Renal cortical epithelial cell (primary cell): ENCODE measurements around the gene TAF1C. TPM values are rescaled to one million over a fixed set of nuclear protein-coding genes. Genes with fewer than 3 reads are reported as not detected.
A peak's percentile ranks its signal among the peaks of the same experiment; 100 is the strongest.
"Not testable (repeated sequence)": the region's sequence is repeated elsewhere in the genome, so short reads cannot be mapped to it uniquely, and the experiment has no call there.

Experiments used
- DNase-seq: peaks from one replicate; pipeline ENCODE4 v3.0.0-alpha.2; 2011; ENCODE audit warnings: low read depth
- total RNA-seq: library from RNA; depleted of rRNA; stranded (reverse); fragments of >200 nt; gene quantifications from 2 replicates; pipeline ENCODE4 v1.2.3, GENCODE V29; 2014

TAF1C gene
- total RNA-seq, 1 donor from 2014 or later = 24.5 TPM

DNA sequence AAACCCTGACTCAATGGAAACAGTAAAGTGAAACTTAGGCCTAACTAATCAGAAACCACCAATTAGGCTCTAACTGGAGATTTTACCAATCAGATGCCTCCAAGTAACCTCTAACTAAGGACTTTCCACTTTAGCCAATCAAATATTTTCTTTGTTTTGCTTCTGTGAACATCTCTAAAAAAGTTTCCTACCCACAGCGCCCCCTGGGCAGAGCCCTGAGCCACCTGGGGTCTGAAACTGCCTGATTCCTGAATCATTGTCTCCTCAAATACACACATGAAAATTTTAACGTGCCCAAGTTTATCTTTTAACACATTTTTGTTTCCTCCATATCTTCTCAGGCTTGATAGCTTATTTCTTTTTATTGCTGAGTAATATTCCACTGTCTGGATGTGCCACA is 23.1 kb upstream of the TAF1C start:
- DNase-seq = no peak

DNA sequence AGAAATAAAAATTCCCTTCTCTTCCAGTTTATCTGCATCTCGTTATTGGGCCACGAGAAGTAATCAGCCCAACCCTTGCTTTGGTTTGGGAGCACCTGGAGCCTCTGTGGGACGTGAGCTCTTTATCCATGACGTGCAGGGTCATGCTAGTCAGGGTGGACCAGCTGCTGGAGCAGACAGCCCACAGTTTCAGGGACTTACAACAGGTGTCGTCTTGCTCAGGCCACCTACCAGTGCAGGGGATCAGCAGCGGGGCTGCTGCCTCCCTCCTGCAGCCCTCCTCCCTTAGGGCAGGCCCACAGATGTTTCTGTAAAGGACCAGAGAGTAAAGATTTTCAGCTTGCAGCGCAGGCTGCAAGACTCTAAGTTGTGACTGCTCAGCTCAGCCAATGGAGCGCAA is 21.0 kb upstream of the TAF1C start:
- no peak for DNase-seq

DNA sequence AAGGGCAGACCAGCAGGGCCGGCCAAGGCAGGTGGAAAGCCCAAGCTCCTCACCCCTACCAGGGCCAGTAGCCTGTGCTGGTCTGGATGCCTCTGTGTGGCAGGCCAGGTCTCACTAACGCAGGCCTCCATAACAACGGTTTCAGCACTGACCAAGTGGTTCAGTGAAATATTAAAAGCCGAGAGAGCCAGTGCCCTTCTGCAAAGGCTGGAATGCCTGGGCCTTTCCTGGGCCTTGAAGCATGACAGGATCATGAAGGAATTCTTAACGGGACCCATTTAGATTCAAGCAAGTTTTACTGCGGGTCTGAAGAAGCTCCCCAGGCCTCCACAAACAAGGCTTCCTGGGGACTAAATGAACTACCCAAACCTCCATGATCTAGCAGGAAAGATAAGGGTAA is 20.4 kb upstream of the TAF1C start:
- DNase-seq = peak; percentile 77

DNA sequence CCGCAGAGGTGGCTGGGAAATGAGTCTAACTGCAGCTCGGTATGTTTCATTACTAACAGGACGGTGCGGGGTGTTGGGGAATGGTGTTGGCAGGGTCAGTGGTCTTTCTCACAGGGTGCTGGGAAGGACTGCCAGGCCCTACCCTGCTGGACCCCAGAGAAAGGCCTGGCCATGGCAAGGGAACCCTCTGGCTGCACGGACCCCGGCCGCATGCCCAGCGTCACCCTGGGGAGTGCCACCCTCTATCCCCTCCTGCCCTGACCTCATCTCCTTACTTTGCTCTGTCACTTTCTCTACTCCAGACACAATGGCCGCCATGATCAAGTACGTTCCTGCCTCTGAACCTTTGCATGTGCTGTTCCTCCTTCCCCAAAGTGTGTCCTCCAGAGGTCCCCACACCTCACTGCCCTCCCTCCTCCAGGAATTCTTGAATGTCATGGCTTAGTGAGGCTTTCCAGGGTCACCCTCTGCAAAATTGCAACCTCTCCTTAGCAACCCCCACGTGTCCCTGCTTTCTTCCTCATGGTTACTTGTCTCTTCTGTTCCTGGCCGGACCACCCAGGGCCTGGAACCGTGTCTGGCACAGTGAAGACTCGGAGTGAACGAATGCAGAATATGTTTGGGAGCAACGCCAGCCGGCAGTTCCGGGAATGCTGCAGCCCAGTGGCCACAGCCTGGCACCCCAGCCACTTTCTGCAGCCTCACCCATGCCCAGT is 19.3 kb upstream of the TAF1C start:
- no peak for DNase-seq

DNA sequence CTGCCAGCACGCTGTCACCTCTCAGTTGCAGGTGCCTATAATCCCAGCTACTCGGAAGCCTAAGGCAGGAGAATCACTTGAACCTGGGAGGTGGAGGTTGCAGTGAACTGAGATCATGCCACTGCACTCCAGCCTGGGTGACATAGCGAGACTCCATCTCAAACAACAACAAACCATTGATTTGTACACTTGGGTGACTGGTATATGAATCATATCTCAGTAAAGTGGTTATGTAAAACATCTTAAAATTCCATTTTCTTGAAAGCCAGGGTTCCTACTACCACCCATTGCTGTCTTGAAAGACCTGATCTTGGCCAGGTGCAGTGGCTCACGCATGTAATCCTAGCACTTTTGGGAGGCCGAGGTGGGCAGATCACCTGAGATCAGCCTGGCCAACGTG is 18.3 kb upstream of the TAF1C start:
- DNase-seq = not testable (repeated sequence)

DNA sequence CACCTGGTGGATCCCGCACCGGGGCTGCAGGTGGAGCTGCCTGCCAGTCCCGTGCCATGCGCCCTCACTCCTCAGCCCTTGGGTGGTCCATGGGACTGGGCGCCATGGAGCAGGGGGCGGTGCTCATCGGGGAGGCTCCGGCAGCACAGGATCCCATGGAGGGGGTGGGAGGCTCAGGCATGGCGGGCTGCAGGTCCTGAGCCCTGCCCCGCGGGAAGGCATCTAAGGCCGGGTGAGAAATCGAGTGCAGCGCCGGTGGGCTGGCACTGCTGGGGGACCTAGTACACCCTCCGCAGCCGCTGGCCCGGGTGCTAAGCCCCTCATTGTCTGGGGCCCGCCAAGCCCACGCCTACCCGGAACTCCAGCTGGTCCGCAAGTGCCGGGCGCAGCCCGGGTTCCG is 17.7 kb upstream of the TAF1C start:
- DNase-seq = not testable (repeated sequence)

DNA sequence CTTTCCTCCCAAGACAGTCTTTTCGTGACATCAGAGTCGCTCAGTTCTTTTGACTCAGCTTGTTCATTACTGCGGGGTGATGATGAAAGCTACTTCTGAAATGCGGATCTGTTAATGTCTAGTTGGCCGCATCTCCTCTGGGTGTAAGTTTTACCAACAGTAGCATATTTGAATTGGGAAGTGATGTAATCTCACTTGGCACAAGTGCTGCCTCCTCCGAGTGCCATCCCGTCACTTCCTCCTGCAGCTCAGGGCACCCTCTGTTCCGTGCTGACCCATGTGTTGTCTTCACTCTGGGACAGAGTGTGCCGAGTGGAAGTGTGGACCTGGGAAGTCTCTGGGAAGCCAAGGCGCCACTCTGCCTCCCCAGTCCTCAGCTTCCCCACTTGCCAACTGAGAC is 13.0 kb upstream of the TAF1C start:
- no peak for DNase-seq

DNA sequence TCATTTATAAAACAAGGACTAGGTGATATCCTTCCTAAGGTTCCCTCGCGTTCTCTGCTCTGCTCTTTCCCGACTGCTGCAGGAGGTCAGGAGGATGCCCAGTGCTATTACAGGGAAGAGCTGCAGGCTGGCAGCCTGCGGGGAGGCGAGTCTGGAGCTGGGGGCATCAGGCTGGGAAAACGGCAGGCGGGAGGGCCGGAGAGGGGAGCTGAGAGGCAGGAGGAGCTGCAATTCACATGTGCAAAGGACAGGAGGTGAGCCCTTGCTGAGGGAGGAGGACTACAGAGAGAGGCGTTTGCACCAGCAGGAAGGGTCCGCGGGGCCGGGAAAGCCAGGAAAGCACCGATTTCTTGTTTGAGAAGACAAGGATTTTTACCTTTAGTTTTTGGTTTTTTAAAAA is 12.2 kb upstream of the TAF1C start:
- no peak for DNase-seq

DNA sequence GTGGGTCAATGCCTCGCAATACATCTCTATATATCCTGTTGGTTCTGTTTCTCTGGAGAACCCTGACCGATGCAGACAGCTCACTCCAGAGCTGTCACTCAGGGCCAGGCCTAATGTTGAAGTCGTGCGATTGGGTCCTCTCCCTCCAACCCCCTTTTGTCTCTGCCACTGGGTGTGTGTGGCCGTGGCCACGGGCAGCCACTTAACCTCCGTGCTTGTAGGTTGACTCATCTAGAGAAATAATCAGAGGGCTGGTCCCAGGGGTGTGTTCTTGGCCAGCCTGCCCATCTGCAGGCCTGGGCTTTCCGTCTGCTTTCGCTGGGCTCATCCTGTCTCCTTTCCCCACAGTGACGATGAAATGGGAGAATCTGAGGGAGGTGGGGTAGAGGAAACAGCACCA is 11.5 kb upstream of the TAF1C start:
- DNase-seq = no peak

DNA sequence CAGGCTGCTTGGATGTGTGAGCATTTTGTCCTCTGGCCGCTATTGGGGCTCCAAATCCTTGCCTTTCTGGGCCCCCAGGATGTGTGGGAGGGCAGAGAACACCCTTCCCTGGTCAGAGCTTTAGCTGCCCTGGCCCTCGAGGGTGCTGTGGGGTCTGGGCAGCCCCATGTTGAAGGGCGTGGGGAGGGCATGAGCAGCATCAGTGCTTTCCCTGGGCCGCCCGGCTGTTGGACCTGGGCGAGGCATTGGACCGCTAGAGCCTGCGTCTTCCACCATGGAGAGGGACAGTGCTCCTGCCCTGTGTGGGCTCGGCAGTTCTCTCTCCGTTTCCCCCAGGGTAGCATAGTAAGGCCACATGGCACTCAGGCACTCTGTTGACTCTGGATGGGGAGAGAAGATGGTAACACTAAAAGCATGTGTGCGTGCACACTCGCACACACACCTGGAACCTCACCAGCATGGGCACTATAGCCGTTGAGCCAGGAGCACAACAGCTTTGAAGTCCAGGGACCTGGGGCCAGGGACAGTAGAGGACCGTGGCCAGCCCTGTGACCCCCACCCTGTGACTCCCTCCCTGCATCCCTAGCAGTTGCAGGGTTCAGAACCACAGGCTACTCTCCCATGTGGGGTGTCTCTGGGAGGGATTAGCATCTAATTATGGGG is 10.7 kb upstream of the TAF1C start:
- no peak for DNase-seq

DNA sequence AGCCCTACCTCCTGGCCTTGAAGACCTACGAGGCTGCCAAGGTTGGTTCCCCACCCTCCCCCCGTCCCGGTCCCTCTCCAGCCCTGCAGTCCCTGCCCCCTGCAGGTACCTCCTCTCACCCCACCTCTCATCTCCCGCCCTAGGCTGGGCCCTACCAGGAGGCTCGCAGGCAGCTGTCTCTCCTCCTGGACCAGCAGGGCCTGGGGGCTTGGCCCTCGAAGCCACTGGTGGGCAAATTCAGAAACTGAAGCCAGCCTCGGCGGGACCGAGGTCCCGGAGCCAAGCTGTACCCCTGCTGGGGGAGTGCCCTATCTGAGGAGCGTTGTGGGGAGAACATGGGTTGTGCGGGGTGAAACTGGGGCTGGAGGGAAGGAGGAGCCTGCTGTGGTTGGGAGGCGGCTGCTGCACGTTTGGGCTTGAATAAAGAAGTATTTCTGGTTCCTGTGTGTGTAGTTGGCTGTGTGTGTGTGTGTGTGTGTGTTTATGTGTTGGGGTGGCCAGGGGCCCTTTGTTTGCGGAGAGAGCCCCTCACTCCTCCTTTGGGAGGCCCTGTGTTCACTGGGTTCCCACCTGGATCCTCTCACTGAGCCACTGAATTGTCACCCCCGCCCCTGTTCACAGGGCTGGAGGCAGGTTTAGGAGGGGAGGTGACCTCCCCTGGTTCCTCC is 10.0 kb upstream of the TAF1C start:
- DNase-seq = no peak

DNA sequence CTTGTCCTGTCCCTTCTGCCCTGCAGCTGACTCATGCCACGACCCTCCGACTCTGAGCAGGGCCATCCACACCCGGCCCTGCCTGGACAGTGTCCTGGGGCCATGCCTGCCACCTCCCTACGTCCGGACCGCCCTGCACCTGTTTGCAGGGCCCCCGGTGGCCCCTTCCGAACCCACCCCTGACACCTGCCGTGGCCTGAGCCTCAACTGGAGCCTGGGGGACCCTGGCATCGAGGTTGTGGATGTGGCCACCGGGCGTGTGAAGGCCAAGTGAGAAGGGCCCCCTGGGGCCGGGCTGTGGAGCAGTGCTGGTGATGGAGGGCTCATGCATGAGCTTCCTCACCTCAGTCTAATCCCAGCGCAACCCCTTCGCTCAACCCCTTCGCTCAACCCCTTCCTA is 9.2 kb upstream of the TAF1C start:
- no peak for DNase-seq

DNA sequence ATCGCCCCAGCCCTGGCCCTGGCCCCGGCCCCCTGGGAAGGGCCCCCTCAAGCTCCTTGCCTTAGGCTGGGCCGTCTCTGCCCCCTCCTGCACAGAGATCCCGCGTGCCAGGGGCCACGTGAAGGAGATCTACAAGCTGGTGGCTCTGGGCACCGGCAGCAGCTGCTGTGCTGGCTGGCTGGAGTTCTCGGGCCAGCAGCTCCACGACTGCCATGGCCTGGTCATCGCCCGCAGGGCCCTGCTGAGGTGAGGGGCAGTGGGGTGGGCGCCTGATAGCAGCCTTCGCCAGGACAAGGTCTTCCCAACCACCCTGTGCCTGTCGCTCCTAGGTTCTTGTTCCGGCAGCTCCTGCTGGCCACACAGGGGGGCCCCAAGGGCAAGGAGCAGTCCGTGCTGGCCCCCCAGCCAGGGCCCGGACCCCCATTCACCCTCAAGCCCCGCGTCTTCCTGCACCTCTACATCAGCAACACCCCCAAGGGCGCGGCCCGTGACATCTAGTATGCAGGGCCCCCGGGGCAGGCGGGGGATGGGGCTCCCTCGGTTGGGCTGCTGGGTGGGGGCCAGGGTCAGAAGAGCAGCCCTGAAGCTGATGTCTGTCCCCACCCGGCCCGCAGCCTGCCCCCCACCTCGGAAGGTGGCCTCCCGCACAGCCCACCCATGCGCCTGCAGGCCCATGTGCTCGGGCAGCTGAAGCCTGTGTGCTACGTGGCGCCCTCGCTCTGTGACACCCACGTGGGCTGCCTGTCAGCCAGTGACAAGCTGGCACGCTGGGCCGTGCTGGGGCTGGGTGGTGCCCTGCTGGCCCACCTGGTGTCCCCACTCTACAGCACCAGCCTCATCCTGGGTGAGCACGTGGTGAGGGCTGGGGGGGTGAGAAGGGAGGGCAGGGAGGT is 8.6 kb upstream of the TAF1C start:
- no peak for DNase-seq

DNA sequence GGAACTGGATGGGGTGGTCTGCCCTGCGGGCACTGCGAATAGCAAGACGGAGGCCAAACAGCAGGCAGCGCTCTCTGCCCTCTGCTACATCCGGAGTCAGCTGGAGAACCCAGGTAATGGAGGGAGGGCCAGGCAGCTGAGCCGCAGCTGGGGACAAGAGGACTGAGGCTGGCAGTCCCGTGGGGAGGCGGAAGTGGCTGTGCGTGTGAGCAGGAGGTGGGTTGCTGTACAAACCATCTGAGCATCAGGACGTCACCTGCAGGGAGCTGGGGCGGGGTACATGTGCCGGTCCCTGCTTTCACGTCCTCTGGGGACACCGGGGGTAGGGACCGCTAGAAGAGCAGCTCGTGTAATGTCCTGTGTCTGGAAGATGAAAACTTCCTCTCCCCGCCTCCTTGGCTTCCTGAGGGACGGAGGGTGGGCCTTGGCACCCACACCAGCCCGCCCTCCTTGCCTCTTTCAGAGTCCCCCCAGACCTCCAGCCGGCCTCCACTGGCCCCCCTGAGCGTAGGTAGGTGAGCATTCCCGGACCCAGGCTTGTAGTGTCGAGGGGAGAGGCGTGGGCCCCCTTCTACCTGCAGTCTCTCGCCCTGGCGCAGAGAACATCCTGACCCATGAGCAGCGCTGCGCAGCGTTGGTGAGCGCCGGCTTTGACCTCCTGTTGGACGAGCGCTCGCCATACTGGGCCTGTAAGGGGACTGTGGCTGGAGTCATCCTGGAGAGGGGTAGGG is 7.8 kb upstream of the TAF1C start:
- DNase-seq = no peak

DNA sequence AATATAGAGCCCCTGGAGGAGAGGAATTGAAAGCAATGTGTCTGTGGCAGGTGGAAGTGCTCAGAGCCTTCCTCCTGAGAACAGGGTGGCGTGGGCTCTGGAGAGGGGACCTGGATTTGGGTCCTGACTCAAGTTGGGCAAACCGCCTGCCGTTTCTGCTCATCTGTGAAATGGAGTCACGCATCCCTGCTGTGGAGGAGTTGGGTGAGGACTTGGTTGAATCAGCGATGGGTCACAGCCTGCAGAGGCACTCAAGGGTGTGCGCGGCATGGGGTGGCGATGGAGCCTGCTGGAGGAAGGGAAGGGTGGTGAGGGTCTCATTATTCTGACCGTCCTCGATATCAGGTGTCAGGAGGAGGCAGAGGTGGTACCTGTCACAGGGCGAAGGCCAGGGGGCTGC is 7.2 kb upstream of the TAF1C start:
- DNase-seq = no peak

DNA sequence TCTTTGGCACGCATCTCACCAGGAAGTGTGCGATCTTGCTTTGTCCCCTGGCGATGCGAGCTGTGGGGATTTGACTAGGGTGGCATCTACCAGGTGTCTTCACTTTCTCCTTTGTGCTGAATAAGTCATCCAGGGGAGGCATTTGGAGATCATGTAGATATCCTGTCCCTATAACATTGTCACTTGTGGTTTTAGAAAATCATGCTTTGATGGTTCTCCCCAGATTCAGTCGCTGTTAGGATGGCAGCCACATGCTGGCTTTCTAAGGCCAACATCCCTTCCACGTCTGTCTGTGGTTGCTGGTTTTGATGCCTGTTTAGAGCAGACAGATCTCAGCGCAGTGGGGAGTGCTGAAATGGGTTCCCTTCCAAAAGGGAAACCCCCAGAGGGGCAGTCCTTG is 6.6 kb upstream of the TAF1C start:
- DNase-seq = no peak

DNA sequence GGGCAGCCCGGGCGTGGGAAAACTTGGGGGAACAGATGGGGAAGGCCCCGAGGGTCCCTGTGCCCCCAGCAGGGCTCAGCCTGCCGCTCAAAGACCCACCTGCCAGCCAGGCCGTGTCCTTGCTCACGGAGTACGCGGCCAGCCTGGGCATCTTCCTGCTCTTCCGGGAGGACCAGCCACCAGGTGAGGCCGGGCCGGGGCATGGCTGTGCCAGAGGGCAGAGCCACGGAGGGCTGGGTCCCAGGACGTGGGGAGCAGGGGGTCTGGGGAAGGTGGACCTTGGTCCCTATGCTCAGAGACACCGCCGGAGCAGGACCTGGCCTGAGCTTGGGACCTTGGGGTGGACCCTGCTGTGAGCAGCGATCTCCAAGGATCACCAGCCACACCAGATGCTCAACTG is 4.6 kb upstream of the TAF1C start:
- DNase-seq = no peak

DNA sequence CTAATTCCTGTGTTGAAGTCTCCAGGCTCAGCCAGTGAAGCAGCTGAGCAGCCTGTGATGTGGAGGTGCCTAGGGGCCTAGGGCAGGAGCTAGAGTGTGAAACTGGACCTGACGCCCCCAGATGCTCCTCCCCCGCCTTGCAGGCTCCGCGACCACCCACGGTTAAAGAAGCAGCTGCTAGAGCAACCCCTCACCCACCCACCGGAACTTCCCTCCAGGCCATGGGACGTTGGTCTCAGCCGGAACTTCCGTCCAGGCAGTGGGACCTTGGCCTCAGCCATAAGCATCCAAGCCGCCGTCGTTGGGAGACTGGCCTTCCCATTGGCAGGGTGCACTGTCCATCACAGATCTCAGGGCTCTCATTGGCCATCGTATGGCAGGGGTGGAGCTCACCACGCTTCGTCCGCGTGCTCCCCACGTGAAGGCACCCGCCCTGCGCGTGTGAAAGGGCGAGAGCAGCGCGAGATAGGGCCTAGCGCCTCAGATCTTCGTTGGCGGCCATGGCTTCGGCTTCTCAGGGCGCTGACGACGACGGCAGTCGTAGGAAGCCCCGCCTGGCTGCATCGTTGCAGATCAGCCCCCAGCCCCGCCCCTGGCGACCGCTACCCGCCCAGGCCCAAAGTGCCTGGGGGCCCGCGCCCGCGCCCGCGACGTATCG is 4.0 kb upstream of the TAF1C start, which contains the start of gene ADAD2:
Gene ADAD2, plus strand, starts transcription at position 427 of the 658 bp plus-strand sequence. Its CDS starts 74 bp downstream, at position 501.
- DNase-seq = no peak

DNA sequence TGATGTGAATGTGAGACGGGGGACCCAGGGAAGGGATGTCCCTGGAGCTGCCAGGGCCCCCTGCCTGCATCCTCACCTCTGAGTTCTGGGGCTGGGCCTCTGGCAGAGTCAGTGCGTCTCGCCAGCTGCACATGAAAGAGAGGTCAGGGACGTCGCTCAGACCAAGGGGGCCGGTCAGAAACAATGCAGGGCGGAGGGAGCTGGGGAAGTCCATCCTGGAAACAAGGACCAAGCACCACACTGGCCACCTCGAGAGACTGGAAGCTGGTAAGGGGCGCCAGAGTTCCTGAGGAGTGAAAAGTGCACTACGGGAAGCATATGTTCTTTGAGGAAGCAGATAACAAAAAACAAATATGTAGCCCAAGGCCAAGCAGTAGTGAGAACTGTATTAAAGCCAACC is 2.1 kb downstream of the TAF1C start:
- DNase-seq = no peak

DNA sequence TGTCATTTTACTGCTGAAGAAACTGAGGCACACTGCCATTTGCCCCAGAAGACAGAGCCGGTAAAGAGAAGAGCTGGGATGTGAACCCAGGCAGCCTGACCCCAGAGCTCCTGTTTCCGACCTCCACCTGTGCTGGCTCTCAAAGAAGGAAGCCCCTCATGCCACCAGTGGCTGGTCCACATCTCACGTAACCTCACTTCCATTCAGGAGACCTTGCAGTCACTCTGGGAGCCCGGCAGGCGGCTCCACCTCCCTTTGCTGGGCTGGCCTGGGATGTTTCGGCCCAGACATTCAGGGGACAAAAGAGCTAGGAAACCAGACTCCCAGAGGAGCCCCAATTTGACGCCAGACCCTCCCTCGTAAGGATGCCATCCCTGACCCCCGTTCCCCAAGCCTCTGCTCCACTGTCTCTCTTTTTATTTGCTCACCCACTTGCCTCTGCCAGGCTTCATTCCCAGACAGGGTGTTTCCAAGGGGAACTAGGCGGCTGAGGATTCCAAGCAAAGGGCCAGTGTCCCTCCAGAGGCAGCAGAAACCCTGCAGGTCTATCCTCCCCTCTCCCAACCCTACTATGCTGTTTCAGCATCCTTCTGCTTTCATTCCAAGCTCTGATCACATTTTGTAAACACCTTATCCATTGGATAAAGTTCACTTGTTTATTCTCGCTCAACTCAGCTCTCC is 2.8 kb downstream of the TAF1C start:
- no peak for DNase-seq

DNA sequence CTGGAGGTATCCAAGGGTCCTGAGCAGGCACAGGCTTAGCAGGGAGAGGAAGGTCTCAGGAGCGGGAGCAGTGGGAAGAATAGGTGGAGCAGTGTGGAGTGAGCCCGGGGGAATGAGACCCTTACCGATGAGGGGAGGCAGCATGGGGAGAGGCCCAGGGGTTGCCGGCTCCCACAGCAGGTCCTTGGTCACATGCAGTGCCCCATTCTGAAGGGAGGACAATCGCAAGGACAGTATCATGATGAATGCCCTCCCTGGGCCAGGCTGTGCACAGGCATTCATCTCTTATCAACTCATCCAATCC is 3.3 kb downstream of the TAF1C start:
- no peak for DNase-seq
